Thyroid gland (tissue), 4 donors: ENCODE results near the gene FZR1.

ENCODE experiments used
- CTCF ChIP-seq, 6 experiments: fragments of 200-600 bp in 3 of 6; fragments of 450-650 bp in 3 of 6; sonication (generic) in 3 of 6; IDR thresholded peaks; one replicate each; pipeline ENCODE4 v1.5.1; 2016 to 2019; ENCODE audit warnings: antibody characterized with exemption in 6 of 6, mild to moderate bottlenecking in 2 of 6, inconsistent platforms in 1 of 6, moderate library complexity in 1 of 6
- POLR2A ChIP-seq, 2 donors: fragments of 450-650 bp; IDR thresholded peaks; one replicate each; pipeline ENCODE4 v1.6.1; 2017; ENCODE audit warnings: antibody characterized with exemption in 2 of 2, mild to moderate bottlenecking in 2 of 2, moderate library complexity in 1 of 2

GRCh38 chr19:3556978-3557460 lies 50.9 kb downstream of the FZR1 start:
- TF ChIP-seq CTCF (IDR thresholded peaks at IDR 0.05) = peak in 3 of 6 experiments; percentile 18 to 34 (median 31)
- TF ChIP-seq POLR2A (IDR thresholded peaks at IDR 0.05) = no peak
